ENCODE measurements around the gene PPM1J. TPM values are rescaled to one million over a fixed set of nuclear protein-coding genes. Genes with fewer than 3 reads are reported as not detected.

PPM1J gene
- total and polyA plus RNA-seq, 2 of the 13 experiments (the other 11 are each of a cell fraction or from before 2014, with no cell fraction given), result 0.07 to 0.22 TPM

DNA sequence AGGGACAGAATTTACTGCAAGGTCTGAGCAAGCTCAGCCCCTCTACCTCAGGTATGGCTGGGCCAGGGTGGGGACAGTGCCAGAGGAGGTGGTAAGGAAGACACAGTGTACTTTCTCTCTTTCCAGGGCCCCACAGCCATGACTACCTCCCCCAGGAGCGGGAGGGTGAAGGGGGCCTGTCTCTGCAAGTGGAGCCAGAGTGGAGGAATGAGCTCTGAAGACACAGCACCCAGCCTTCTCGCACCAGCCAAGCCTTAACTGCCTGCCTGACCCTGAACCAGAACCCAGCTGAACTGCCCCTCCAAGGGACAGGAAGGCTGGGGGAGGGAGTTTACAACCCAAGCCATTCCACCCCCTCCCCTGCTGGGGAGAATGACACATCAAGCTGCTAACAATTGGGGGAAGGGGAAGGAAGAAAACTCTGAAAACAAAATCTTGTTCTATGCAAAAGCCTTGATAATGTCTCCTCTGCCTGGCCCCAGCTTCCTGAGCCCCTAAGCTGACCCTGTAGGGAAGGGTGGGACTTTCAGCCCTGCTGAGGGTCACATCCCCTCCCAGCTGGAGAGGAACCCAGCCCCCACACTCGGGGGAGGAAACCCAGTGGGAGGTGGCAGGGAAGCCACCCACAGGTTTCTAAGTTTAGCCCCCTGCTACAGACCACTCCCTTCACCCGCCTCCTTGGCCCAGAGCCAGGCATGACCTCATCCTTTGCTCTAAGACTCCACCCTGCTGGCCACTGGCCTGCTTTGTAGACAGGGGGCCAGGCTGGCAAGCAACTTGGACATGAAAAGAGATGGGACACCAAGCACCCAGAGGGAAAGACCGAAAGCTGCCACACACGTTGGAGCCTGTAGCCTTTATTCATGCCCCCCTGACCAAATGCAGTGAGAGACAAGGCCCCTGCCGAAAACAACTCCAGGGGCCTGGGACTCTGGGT lies 14.6 kb downstream of the PPM1J start (continued):
- TF ChIP-seq, protein P1, sequence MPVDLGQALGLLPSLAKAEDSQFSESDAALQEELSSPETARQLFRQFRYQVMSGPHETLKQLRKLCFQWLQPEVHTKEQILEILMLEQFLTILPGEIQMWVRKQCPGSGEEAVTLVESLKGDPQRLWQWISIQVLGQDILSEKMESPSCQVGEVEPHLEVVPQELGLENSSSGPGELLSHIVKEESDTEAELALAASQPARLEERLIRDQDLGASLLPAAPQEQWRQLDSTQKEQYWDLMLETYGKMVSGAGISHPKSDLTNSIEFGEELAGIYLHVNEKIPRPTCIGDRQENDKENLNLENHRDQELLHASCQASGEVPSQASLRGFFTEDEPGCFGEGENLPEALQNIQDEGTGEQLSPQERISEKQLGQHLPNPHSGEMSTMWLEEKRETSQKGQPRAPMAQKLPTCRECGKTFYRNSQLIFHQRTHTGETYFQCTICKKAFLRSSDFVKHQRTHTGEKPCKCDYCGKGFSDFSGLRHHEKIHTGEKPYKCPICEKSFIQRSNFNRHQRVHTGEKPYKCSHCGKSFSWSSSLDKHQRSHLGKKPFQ (CRISPR knock-in tag; IDR thresholded peaks at IDR 0.05; ENCODE audit: insufficient replicate concordance), result peak; percentile 58
- TF ChIP-seq, protein P2, sequence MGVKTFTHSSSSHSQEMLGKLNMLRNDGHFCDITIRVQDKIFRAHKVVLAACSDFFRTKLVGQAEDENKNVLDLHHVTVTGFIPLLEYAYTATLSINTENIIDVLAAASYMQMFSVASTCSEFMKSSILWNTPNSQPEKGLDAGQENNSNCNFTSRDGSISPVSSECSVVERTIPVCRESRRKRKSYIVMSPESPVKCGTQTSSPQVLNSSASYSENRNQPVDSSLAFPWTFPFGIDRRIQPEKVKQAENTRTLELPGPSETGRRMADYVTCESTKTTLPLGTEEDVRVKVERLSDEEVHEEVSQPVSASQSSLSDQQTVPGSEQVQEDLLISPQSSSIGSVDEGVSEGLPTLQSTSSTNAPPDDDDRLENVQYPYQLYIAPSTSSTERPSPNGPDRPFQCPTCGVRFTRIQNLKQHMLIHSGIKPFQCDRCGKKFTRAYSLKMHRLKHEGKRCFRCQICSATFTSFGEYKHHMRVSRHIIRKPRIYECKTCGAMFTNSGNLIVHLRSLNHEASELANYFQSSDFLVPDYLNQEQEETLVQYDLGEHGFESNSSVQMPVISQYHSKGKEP (CRISPR knock-in tag; IDR thresholded peaks at IDR 0.05), result no peak
- TF ChIP-seq ZFY (CRISPR knock-in tag; IDR thresholded peaks at IDR 0.05) (no peak), ARID2 (CRISPR knock-in tag; IDR thresholded peaks at IDR 0.05; ENCODE audit: borderline replicate concordance) (no peak), SETDB1 (CRISPR knock-in tag; IDR thresholded peaks at IDR 0.05; ENCODE audit: borderline replicate concordance) (no peak), XRCC5 (optimal IDR thresholded peaks at IDR 0.05; ENCODE audit: low read length) (peak; percentile 64), FOXC1 (CRISPR knock-in tag; IDR thresholded peaks at IDR 0.05; ENCODE audit: borderline replicate concordance) (peak; percentile 73; the same call in 1 of the 2 replicates), NKX3-1 (CRISPR knock-in tag; IDR thresholded peaks at IDR 0.05) (no peak), HMG20B (CRISPR knock-in tag; conservative IDR thresholded peaks at IDR 0.05) (no peak), TBX2 (CRISPR knock-in tag; IDR thresholded peaks at IDR 0.05; ENCODE audit: borderline replicate concordance) (no peak; the same call in 1 of the 2 replicates), TCF7 (IDR thresholded peaks at IDR 0.05; ENCODE audit: low read depth) (no peak), FOSL1 (CRISPR knock-in tag; IDR thresholded peaks at IDR 0.05; ENCODE audit: borderline replicate concordance) (no peak), ZBTB38 (CRISPR knock-in tag; IDR thresholded peaks at IDR 0.05) (no peak), NFYB (CRISPR knock-in tag; IDR thresholded peaks at IDR 0.05) (no peak), ZFP62 (CRISPR knock-in tag; IDR thresholded peaks at IDR 0.05) (no peak), ZNF619 (CRISPR knock-in tag; IDR thresholded peaks at IDR 0.05) (no peak), U2AF2 (IDR thresholded peaks at IDR 0.05; ENCODE audit: low read depth, low read length) (no peak), EEA1 (CRISPR knock-in tag; IDR thresholded peaks at IDR 0.05; ENCODE audit: borderline replicate concordance) (no peak), CBFB (CRISPR knock-in tag; IDR thresholded peaks at IDR 0.05) (no peak), CENPT (CRISPR knock-in tag; IDR thresholded peaks at IDR 0.05; ENCODE audit: low read depth) (no peak)
- TF ChIP-seq, protein P3, sequence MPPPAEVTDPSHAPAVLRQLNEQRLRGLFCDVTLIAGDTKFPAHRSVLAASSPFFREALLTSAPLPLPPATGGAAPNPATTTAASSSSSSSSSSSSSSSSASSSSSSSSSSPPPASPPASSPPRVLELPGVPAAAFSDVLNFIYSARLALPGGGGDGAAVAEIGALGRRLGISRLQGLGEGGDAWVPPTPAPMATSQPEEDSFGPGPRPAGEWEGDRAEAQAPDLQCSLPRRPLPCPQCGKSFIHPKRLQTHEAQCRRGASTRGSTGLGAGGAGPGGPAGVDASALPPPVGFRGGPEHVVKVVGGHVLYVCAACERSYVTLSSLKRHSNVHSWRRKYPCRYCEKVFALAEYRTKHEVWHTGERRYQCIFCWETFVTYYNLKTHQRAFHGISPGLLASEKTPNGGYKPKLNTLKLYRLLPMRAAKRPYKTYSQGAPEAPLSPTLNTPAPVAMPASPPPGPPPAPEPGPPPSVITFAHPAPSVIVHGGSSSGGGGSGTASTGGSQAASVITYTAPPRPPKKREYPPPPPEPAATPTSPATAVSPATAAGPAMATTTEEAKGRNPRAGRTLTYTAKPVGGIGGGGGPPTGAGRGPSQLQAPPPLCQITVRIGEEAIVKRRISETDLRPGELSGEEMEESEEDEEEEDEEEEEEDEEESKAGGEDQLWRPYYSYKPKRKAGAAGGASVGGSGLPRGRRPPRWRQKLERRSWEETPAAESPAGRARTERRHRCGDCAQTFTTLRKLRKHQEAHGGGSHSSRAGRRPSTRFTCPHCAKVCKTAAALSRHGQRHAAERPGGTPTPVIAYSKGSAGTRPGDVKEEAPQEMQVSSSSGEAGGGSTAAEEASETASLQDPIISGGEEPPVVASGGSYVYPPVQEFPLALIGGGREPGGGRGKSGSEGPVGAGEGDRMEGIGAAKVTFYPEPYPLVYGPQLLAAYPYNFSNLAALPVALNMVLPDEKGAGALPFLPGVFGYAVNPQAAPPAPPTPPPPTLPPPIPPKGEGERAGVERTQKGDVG (CRISPR knock-in tag; IDR thresholded peaks at IDR 0.05; ENCODE audit: borderline replicate concordance), result no peak
- TF ChIP-seq, protein P4, sequence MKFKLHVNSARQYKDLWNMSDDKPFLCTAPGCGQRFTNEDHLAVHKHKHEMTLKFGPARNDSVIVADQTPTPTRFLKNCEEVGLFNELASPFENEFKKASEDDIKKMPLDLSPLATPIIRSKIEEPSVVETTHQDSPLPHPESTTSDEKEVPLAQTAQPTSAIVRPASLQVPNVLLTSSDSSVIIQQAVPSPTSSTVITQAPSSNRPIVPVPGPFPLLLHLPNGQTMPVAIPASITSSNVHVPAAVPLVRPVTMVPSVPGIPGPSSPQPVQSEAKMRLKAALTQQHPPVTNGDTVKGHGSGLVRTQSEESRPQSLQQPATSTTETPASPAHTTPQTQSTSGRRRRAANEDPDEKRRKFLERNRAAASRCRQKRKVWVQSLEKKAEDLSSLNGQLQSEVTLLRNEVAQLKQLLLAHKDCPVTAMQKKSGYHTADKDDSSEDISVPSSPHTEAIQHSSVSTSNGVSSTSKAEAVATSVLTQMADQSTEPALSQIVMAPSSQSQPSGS (CRISPR knock-in tag; IDR thresholded peaks at IDR 0.05), result peak; percentile 100

Data from HepG2 (cell line).